ENCODE measurements around the gene NOL9.
"Not testable (repeated sequence)": the region's sequence is repeated elsewhere in the genome, so short reads cannot be mapped to it uniquely, and the experiment has no call there.

The NOL9 gene

DNA sequence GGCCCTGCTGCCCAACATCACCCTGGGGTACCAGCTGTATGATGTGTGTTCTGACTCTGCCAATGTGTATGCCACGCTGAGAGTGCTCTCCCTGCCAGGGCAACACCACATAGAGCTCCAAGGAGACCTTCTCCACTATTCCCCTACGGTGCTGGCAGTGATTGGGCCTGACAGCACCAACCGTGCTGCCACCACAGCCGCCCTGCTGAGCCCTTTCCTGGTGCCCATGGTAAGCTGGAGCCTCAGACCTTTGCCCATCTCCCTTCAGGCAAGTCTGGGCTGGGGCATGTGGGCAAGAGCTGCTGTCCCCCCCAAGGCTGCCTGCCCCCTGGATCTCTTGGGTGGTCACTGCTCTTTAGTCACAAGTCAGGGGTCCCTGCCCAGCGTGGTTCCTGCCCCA lies 16.7 kb upstream of the NOL9 start:
- DNase-seq: no peak

DNA sequence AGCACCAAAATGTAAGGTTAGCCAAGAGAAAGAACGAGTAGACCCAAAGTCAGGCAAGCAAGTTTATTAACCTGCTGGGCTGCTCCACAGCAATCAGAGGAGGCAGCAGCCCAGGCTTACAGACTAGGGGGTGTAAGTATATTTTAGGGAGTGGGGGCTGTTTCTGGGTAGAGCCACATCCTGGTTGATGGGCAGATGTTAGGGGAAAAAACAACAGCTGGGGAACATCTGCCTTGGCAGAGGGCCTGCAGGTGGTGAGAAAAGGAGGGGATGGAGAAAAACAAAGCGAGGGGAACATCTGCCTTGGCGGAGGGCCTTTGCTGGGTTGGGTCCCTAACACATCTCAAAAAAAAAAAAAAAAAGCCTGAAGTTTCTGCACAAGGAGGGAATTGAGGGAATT lies 15.8 kb upstream of the NOL9 start:
- no peak for DNase-seq

GRCh38 chr1:6569033-6569432 lies 14.7 kb upstream of the NOL9 start:
- DNase-seq: no peak

DNA sequence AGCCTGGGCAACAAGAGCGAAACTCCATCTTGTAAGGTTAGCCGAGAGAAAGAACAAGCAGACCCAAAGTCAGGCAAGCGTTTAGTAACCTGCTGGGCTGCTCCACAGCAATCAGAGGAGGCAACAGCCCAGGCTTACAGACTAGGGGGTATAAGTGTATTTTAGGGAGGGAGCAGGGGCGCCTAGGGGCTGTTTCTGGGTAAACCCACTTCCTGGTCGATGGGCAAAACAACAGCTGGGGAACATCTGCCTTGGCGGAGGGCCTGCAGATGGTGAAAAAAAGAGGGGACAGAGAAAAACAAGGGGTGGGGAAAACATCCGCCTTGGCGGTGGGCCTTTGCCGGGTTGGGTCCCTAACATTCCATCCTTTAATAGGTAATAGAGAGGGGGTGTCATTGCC lies 6.0 kb upstream of the NOL9 start:
- no peak for DNase-seq

GRCh38 chr1:6559161-6559560 lies 4.8 kb upstream of the NOL9 start:
- DNase-seq: not testable (repeated sequence)

DNA sequence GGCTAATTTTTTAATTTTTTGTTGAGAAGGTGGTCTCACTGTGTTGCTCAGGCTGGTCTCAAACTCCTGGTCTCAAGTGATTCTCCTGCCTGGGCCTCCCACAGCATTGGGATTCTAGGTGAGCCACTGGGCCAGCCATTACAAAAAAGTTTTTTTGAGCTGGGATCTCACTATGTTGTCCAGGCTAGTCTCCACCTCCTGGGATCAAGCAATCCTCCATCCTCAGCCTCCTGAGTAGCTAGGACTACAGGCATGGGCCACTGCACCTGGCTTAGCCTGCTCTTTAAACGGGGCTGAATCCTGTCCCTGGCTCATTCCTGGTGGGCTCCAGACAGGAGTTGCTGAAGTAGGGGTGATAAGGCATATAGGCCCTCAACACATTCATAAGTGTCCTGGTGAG lies 3.3 kb upstream of the NOL9 start:
- no peak for DNase-seq

GRCh38 chr1:6554907-6555778 lies 830 bp upstream of the NOL9 start, which contains the start of gene TAS1R1:
Gene TAS1R1, plus strand, starts transcription at chr1:6555307. Its CDS starts 67 bp downstream, at chr1:6555374.
- DNase-seq: no peak

GRCh38 chr1:6547301-6547700 lies 7.0 kb downstream of the NOL9 start:
- no peak for DNase-seq

DNA sequence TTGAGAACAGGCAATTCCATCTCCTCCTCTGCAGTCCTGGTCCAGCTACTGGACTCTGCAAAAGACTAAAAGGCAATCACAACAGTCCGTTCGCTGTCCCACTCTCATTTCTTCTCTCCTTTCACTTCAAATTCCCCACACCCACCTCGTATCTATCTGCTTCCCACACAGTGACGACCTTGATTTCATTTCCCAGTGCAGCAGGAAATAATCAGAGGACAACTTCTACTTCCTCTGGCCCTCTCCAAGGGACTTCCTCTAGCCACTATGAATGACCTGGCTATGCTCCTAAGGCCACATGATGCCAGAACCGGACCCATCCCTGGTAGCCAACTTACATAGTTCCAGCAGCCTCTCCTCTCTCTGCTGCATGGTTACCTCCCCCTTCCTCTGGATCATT lies 8.0 kb downstream of the NOL9 start:
- DNase-seq: no peak

DNA sequence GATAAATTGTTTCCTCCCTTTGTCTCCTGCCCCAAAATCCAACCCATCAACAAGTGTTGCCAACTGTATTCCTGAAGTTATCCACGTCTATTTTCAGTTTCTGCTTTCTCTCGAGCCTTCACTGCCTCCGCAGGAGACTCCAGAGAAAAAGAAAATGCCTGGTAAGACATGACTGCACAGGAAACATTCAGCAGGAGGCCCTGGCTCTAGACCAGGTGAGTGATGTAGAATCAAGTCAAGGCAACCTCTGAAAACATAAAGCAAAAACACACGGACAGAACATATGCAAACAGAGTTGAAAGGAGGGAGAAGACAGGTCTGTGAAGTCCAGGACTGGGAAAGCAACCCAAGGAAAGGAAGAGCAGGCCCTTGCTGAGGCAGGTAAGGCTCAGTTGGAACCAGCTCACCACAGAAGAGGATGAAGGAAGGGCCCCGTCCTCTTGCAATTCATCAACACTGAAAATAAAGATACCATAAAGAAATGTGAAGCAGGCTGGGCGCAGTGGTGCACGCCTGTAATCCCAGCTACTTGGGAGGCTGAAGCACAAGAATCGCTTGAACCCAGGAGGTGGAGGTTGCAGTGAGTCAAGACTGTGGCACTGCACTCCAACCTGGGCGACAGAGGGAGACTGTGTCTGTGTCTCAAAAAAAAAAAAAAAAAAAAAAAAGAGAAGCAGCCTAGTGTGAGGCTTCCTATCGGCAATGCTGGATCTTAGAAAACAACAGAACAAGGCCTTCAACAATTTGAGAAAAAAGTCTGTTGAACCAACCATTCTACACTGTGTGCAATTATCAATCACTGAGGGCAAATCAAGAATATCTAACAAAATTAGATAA lies 8.8 kb downstream of the NOL9 start:
- no peak for DNase-seq

GRCh38 chr1:6544831-6545230 lies 9.5 kb downstream of the NOL9 start:
- DNase-seq: no peak

DNA sequence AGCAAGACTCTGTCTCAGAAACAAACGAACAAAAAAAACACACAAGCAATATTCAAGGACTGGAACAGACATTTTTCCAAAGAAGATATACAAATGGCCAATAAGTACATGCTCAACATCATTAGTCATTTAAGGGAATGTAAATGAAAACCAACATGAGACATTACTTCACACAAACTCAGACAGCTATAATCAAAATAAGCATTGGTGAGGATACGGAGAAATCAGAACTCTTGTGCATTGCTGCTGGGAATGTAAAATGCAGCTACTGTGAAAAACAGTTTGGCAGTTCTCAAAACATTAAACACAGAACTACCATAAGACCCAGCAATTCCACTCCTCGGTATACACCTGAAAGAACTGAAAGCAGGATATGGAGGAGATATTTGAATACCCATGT lies 15.4 kb downstream of the NOL9 start:
- no peak for DNase-seq

GRCh38 chr1:6536291-6536690 lies 18.0 kb downstream of the NOL9 start:
- no peak for DNase-seq

DNA sequence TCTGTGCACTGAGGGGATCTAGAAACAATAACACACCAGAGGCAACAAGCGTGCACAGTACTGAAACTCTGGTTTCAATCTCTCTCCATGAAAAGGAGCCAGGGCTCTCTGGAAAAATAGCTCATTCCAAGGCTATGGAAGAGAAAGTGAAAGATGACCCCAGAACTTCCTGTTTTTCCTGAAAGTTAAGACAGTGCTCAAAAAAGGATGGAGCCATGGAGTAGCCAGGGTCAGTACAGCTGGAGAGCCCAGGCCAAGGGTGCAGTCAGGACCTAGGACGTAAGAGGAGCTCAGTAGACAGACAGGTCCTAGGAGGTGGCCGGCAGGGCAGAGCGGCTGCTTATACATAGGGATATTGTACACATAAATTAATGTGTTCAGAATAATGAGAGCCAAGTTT lies 19.1 kb downstream of the NOL9 start:
- DNase-seq: no peak

- no peak for DNase-seq
Measured at GRCh38 chr1:6534248-6534822, 20.0 kb downstream of the NOL9 start.

GRCh38 chr1:6531996-6532395 lies 22.3 kb downstream of the NOL9 start:
- DNase-seq: no peak

DNA sequence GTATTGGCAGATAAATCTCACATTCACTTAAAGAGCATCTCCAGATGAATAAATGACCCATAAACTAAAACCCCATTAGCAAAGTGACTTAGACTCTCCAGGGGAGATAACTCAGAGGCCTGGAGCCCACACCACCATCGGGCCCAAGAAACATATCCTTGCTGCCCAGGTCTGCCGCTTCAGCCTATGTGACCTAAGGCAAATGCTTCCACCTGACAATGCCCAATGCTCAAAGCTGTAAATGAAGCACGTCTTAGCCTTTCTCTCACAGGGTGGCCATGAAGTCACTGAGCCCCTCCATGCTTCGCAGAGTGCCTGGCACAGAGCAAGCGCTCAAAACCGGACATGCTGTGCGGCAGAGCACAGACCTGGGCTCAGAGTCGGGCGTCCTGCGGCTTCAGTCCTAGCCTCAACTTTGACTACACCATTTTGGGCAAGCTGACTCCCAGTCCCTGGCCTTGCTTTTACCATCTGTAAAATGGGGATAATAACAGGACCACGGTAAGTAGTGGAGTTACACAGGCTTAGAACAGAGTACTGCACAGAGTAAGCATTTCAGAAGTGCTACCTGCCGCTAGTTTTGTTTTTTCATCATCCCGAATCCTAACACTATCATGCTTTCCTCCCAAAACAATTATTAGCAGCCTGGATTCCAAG lies 23.7 kb downstream of the NOL9 start:
- no peak for DNase-seq

DNA sequence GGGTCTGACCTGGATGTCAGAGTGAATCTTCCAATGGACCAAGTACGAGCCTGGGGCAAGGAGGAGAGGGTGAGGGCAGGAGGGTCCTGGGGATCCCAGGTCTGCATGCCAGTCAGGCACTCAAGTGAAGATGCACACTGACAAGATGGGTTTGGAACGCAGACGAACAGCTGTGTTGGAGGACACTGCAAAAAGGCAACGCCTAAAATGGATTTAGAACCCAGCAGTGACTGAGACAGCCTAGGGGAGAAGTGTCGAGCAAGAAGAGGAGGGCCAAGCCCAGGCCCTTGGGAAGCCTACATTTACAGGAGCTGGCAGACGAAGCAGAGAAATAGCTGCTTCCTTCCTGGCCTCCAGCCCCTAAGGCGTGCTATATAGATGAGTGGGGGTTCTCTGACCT lies 25.8 kb downstream of the NOL9 start:
- no peak for DNase-seq

- no peak for DNase-seq
Measured at GRCh38 chr1:6526316-6526715, 28.0 kb downstream of the NOL9 start.

GRCh38 chr1:6523566-6523965 lies 30.7 kb downstream of the NOL9 start:
- no peak for DNase-seq

DNA sequence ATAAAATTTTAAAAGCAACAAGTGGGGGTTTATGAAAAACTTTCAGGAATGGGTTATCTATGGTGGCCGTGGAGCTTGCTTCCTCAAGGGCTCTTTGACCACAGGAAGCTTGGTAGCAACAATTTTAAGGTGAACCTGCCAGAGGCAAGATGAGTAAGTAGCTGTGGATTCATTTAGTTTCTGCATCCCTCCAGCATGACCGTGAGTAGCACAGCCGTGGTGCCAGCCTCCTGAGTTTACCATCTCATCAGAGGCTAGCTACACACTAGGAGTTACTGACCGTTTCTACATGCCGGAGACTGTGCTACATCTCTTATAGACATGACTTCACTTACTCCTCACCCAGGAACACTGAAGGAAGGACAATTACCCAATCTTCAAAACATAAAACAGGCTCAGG lies 32.8 kb downstream of the NOL9 start:
- no peak for DNase-seq

- no peak for DNase-seq
Measured at GRCh38 chr1:6519935-6520671, 34.2 kb downstream of the NOL9 start.

Measured in activated T-cell treated with anti-CD3 and anti-CD28 coated beads for 4 hours (primary cell).